IMR-90 (cell line): ENCODE results near the gene MAP3K13. TPM values are rescaled to one million over a fixed set of nuclear protein-coding genes. Genes with fewer than 3 reads are reported as not detected.

ENCODE experiments used
- ATAC-seq: fragments of 200-7000 bp; cut with Tn5 transposase; 2 replicates; pipeline ENCODE4 v1.9.1; 2020; ENCODE audit warnings: low read depth, mild to moderate bottlenecking, moderate library complexity
- BruUV-seq: library from RNA; stranded (reverse); fragments of 400-500 nt; replicated peaks from 2 replicates; lab custom pipeline; 2021; lab: Mats Ljungman, UMichigan
- CTCF ChIA-PET: fragments of 300-600 bp; formaldehyde crosslinking; extraction: SDS; loops from one replicate; lab custom pipeline; 2021; ENCODE audit warnings: antibody characterized with exemption; lab: Yijun Ruan, JAX
- POLR2A ChIA-PET: fragments of 300-600 bp; sonication (Branson Sonifier 250); formaldehyde crosslinking; loops from one replicate; lab custom pipeline; 2022; ENCODE audit warnings: antibody characterized with exemption; ENCODE audit not compliant: unreplicated experiment; lab: Charles Lee
- DNase-seq: peaks from one replicate; pipeline ENCODE4 v3.0.0; 2013
- H2AFZ ChIP-seq: replicated peaks from 2 replicates; pipeline ENCODE3; 2013; ENCODE audit warnings: low read length, mild to moderate bottlenecking; ENCODE audit not compliant: poor library complexity
- H2AK5ac ChIP-seq: 2 replicates; pipeline ENCODE4 v1.6.1; 2013; ENCODE audit warnings: low read depth, low read length, inconsistent platforms
- H2AK9ac ChIP-seq: replicated peaks from 2 replicates; pipeline ENCODE3; 2013; ENCODE audit warnings: mild to moderate bottlenecking, low read depth, low read length, moderate library complexity; ENCODE audit not compliant: poor library complexity
- H2BK120ac ChIP-seq: 2 replicates; pipeline ENCODE4 v1.6.1; 2013; ENCODE audit warnings: low read depth, low read length, inconsistent platforms
- H2BK15ac ChIP-seq: 3 replicates; pipeline ENCODE4 v1.6.1; 2013; ENCODE audit warnings: low read depth, low read length, inconsistent platforms
- H2BK20ac ChIP-seq: 2 replicates; pipeline ENCODE4 v1.6.1; 2013; ENCODE audit warnings: low read depth, mild to moderate bottlenecking, inconsistent platforms, low read length, moderate library complexity
- H2BK5ac ChIP-seq: 2 replicates; pipeline ENCODE4 v1.6.1; 2013; ENCODE audit warnings: mild to moderate bottlenecking, low read depth, low read length, inconsistent platforms; ENCODE audit not compliant: poor library complexity, severe bottlenecking
- H3K14ac ChIP-seq: replicated peaks from 2 replicates; pipeline ENCODE4 v1.6.1; 2013; ENCODE audit warnings: low read depth, low read length, inconsistent platforms
- H3K18ac ChIP-seq: 2 replicates; pipeline ENCODE4 v1.6.1; 2013; ENCODE audit warnings: low read depth, low read length, control low read depth
- H3K23ac ChIP-seq: 2 replicates; pipeline ENCODE4 v1.6.1; 2013; ENCODE audit warnings: low read depth, low read length, inconsistent platforms
- H3K27ac ChIP-seq: 2 replicates; pipeline ENCODE4 v1.5.1; 2013; ENCODE audit warnings: mild to moderate bottlenecking, control low read depth, low read length; ENCODE audit not compliant: insufficient read depth
- H3K27me3 ChIP-seq: 2 replicates; pipeline ENCODE4 v1.6.1; 2013; ENCODE audit warnings: low read length; ENCODE audit not compliant: control insufficient read depth, insufficient read depth
- H3K36me3 ChIP-seq: 2 replicates; pipeline ENCODE4 v1.6.1; 2013; ENCODE audit warnings: low read length, mixed read lengths; ENCODE audit not compliant: control insufficient read depth, insufficient read depth
- H3K4ac ChIP-seq: 2 replicates; pipeline ENCODE4 v1.6.1; 2013; ENCODE audit warnings: low read depth, low read length, inconsistent platforms
- H3K4me1 ChIP-seq: 2 replicates; pipeline ENCODE4 v1.6.1; 2013; ENCODE audit warnings: low read length, mixed read lengths; ENCODE audit not compliant: control insufficient read depth, insufficient read depth
- H3K4me2 ChIP-seq: 2 replicates; pipeline ENCODE4 v1.6.1; 2013; ENCODE audit warnings: low read depth, mild to moderate bottlenecking, control low read depth, low read length, moderate library complexity
- H3K4me3 ChIP-seq: 2 replicates; pipeline ENCODE4 v1.5.1; 2013; ENCODE audit warnings: low read depth, mild to moderate bottlenecking, control low read depth, low read length, moderate library complexity; ENCODE audit not compliant: insufficient read depth
- H3K56ac ChIP-seq: 2 replicates; pipeline ENCODE4 v1.6.1; 2013; ENCODE audit warnings: low read length, inconsistent platforms; ENCODE audit not compliant: insufficient read depth; ENCODE audit errors: extremely low read depth
- H3K79me1 ChIP-seq, 2 experiments: 2 replicates each; pipeline ENCODE4 v1.6.1; 2013; ENCODE audit warnings: low read length in 2 of 2, inconsistent platforms in 1 of 2, low read depth in 1 of 2
- H3K9ac ChIP-seq: 2 replicates; pipeline ENCODE4 v1.6.1; 2013; ENCODE audit warnings: low read depth, low read length, control low read depth
- H3K9me1 ChIP-seq: 2 replicates; pipeline ENCODE4 v1.6.1; 2013; ENCODE audit warnings: low read length, inconsistent platforms; ENCODE audit not compliant: insufficient read depth
- H3K9me3 ChIP-seq: 2 replicates; pipeline ENCODE4 v1.6.1; 2013; ENCODE audit warnings: low read length; ENCODE audit not compliant: control insufficient read depth, insufficient read depth
- H4K20me1 ChIP-seq: 2 replicates; pipeline ENCODE4 v1.6.1; 2013; ENCODE audit warnings: low read length, inconsistent platforms; ENCODE audit not compliant: insufficient read depth
- H4K5ac ChIP-seq: 2 replicates; pipeline ENCODE4 v1.6.1; 2013; ENCODE audit warnings: mild to moderate bottlenecking, low read depth, low read length, control low read depth
- H4K8ac ChIP-seq, 2 experiments: 2 replicates each; pipeline ENCODE4 v1.6.1; 2013; ENCODE audit warnings: low read depth in 2 of 2, low read length in 2 of 2, control low read depth in 1 of 2, inconsistent platforms in 1 of 2
- H4K91ac ChIP-seq: 2 replicates; pipeline ENCODE4 v1.6.1; 2013; ENCODE audit warnings: low read depth, low read length, inconsistent platforms; ENCODE audit not compliant: insufficient read depth
- CTCF ChIP-seq: conservative IDR thresholded peaks from 2 replicates; pipeline ENCODE4 v1.5.1; 2012; ENCODE audit warnings: mild to moderate bottlenecking, low read depth, low read length, improper control_type of control experiment
- NFE2L2 ChIP-seq: fragments of 150-350 bp; IDR thresholded peaks from 2 replicates; pipeline ENCODE4 v1.6.1; 2016; ENCODE audit warnings: low read depth, mild to moderate bottlenecking, low read length
- RAD21 ChIP-seq: IDR thresholded peaks from 2 replicates; pipeline ENCODE4 v1.6.1; 2012; ENCODE audit warnings: low read length, improper control_type of control experiment
- WGBS, 2 experiments: methylation state at CpG; one replicate each; pipeline versions ENCODE4 v1.1.5 to v1.1.7; 2013; ENCODE audit warnings: missing lambda C conversion rate in 2 of 2; ENCODE audit not compliant: insufficient read length in 1 of 2; ENCODE audit errors: extremely low coverage in 2 of 2; 5-methylcytosine and 5-hydroxymethylcytosine counted together
- dilution Hi-C: fragments of 300-500 bp; cut with HindIII; formaldehyde crosslinking; loops from one replicate; pipeline ENCODE4 v1.14.3; 2018; ENCODE audit warnings: low sequenced_read_pairs; ENCODE audit not compliant: unreplicated experiment
- in situ Hi-C: fragments of 300-500 bp; cut with MboI; formaldehyde crosslinking; loops from 3 replicates; pipeline ENCODE4 v1.14.3; 2019; ENCODE audit warnings: low sequenced_read_pairs, inconsistent platforms, mixed read lengths
- intact Hi-C: fragments of 100-400 bp; cut with micrococcal nuclease; formaldehyde crosslinking; loops from 2 replicates; pipeline ENCODE4 v1.10.0; 2022
- polyA plus RNA-seq, 3 experiments: library from polyadenylated mRNA; depleted of rRNA; stranded (reverse); fragments of >200 nt; gene quantifications; 2 replicates each; pipeline ENCODE4 v1.2.3, GENCODE V29; 2012; ENCODE audit warnings: low replicate concordance in 1 of 3
- total RNA-seq: library from RNA; depleted of rRNA; stranded (reverse); fragments of >200 nt; gene quantifications from 2 replicates; pipeline ENCODE4 v1.2.3, GENCODE V29; 2012

Gene MAP3K13
- total and polyA plus RNA-seq, 2 of the 4 experiments (the other 2 are of a cell fraction), result 9.9 to 17.6 TPM

- no TSS peak for BruUV-seq
- no peak overlapping the region for H3K4me3 ChIP-seq
- WGBS, 2 experiments, result 89% methylated on average over 3 of the region's 13 CpGs; no CpG with 5 or more reads in 1 of the 2 experiments
- H2BK120ac ChIP-seq, result no peak overlapping the region
- no peaks in the 10 kb centered on the region for H3K79me1 ChIP-seq
- DNase-seq (peak; percentile 37), ATAC-seq (peak; percentile 85)
- no peak overlapping the region for H2AK9ac ChIP-seq
- no peaks in the 10 kb centered on the region for H3K36me3 ChIP-seq
- H3K27ac ChIP-seq, result no peak overlapping the region
- H2AK5ac ChIP-seq, result no peak overlapping the region
- no peak overlapping the region for H2BK5ac ChIP-seq
- H3K14ac ChIP-seq, result no peak overlapping the region
- in situ Hi-C loops, result no loop called here
- no peaks in the 10 kb centered on the region for H3K9me1 ChIP-seq
- H4K5ac ChIP-seq, result no peak overlapping the region
- ChIA-PET POLR2A (no interaction called here), CTCF (interaction anchor here (0.8 to 1.0 kb wide), 2 partner anchors 10 to 13 kb away, joined by 3 to 5 read pairs; no protein-coding TSS in a partner anchor)
- no peaks in the 10 kb centered on the region for H4K20me1 ChIP-seq
- intact Hi-C loops, result loop anchor here (5.0 kb wide), 1 partner anchor 223 kb away; no protein-coding TSS in a partner anchor
- H3K56ac ChIP-seq, result no peak overlapping the region
- no peak overlapping the region for H3K9ac ChIP-seq
- H4K91ac ChIP-seq, result no peak overlapping the region
- H2BK15ac ChIP-seq, result no peak overlapping the region
- H3K27me3 ChIP-seq, result no peaks in the 10 kb centered on the region
- no peaks in the 10 kb centered on the region for H3K9me3 ChIP-seq
- no peak overlapping the region for H3K18ac ChIP-seq
- no peak overlapping the region for H2BK20ac ChIP-seq
- H3K4me2 ChIP-seq, result no peak overlapping the region
- H3K4me1 ChIP-seq, result no peaks in the 10 kb centered on the region
- no peak overlapping the region for H2AFZ ChIP-seq
- H4K8ac ChIP-seq, result no peak overlapping the region
- dilution Hi-C loops, result no loop called here
- H3K4ac ChIP-seq, result no peak overlapping the region
- TF ChIP-seq RAD21 (peak; percentile 50), CTCF (peak; percentile 55), NFE2L2 (no peak)
- H3K23ac ChIP-seq, result no peak overlapping the region
These were observed 8.9 kb upstream of the MAP3K13 start for GRCh38 chr3:185353823-185354614.
